ENCODE measurements around the gene CBFA2T2.
"Not testable (repeated sequence)": the region's sequence is repeated elsewhere in the genome, so short reads cannot be mapped to it uniquely, and the experiment has no call there.

The CBFA2T2 gene

DNA sequence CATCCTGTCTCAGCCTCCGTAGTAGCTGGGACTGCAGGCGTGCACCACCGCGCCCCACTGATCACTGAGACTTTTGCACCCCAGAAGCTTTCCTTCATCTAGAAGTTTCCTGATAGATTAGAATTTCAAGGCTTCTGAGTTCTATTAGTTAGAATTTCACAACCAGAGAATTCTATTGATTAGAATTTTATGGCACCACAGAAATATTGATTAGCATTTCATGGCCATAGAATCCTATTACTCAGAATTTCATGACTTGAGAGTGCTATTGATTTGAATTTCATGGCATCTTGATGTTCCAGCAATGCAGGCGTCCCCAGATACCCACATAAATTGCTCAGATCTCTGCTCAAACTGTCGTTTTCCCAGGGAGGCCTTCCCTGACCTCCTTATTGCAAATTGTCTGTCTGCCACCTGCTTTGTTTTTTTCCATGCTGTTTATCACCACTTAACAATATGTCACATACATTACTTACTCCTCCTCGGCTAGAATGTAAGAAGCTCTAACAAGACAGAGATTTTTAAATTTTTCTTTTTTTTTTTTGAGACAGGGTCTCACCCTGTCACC, 16.9 kb upstream of the CBFA2T2 start:
- no peak for DNase-seq

DNA sequence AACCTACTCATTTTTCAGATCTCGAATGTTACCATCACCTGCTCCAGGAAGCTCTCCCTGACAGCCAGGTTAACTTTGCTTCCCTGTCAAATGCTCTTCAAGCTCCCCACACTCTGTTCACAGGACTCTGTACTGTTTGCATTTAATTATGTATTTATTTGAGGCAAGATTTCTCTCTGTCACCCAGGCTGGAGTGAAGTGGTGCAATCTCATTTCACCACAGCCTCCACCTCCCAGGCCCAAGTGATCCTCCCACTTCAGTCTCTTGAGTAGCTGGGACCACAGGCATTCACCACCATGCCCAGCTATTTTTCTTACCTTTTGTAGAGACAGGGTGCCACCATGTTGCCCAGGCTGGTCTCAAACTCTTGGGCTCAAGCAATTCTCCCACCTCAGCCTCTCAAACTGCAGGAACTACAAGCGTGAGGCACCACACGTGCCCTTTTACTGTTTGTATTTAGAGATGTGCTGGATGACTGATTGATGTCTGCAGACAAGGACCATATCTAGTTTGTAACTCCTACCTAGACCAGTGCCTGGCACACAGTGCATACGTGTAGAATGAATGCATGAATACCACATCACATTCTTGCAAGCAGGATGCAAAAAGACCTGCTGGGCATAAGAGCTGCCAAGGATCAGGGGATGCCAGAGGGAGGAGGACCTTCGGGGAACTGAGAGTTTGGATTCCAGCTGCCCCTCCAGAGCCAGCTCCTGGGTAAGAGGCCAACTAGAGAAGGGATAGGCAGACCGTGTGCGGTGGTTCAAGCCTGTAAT, 15.6 kb upstream of the CBFA2T2 start:
- no peak for DNase-seq

DNA sequence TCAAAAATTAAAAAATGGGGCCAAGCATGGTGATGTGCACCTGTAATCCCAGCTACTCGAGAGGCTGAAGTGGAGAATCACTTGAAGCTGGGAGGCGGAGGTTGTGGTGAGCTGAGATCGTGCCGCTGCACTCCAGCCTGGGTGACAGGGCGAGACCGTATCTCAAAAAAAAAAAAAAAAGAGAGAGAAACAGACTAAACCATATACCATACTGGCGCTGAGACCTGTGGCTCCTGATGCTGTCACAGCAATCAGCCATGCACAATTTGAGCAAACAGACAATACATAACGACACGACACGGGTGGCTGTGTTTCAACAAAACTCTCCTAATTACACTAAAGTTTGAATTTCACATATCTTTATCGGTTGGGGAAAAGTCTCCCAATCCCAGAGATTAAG, 14.9 kb upstream of the CBFA2T2 start:
- DNase-seq: no peak

DNA sequence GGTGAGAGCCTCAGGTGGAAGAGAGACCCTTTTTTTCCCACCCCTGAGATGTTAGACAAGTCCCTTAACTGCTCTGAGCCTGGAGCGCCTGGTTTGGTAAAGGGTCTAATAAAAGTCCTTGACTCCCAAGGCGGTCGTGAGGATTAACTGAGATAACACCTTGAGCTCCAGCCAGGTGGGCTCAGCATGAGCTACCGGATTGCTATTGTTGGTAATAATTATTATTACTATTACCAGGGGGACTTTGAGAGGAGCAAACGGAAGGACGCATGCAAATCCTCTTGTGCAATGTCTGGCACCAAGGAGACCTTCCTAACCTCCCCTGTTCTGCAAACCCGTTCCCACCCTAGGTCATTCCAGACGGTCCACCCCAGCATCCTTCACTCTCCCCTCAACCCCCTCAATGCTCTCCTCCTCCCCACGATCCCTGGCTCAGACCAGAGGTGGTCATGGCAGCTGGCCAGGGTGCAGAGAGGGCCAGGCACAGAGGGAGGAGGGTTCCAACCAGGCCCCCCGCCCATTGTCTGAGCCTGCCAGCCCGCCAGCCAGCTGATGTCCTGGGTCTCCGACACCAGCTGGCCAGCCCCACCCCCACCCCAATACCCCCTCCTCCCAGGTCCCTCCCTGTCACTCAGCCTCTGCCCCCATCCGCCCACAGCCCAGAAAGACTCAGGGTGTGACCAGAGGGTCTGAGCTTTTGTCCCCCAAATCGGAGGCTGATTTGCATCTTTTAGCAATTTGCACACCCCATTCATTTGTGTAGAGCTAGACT, 14.3 kb upstream of the CBFA2T2 start:
- DNase-seq: no peak

DNA sequence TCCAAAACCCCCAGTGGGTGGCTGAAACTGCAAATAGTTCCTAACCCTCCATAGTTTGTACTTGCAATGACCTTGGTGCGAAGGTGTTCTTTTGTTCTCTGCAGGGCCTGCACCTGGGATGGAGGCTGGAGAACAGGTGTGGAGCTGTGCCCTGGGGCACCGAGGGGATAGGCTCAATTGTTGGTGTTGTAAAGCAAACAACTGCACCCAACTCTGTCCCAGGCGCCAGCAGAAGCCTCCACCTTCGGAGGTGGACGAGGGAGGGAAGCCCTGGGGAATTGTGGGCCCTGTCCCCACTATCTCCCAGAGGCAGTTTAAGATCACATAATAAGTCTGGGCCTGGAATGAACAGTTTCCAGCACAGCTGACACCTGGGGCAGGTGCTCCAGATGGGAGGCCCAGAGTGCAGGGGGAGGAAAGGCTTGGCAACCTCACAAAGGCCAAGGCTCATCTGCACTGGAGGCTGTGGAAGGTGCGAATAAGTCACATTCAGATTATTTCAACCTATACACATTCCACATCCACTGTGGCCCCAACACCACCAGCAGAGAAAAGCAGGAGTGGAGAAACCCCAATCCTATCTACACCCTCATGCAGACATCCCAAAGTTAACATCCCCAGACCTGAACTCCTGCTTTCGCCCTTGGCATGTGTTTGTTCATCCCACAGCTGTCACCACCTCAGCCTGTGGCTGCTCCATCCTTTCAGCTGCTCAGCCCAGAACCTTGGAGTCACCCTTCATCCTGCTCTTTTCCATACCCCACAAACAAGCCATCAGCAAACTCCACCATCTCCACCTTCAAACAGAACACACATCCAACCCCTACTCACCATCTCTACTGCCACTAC, 12.3 kb upstream of the CBFA2T2 start:
- no peak for DNase-seq

DNA sequence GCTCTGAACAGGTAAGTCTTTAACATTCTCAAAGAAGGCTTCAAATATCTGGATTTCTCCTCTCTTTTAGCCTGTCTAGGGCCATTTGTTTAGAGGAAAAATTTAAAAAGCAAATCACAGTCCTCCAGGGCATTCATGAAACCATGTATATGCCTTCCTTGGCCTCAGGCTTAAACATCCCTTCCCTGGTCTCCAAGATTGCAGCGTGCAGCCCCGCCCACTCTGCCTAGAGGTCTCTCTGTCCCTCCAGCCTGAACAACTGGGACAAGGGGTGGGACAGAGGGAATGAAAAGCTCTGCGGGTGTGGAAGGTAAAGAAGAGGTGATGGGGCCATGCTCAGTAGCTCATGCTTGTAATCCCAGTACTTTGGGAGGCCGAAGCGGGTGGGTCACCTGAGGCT, 9.8 kb upstream of the CBFA2T2 start:
- no peak for DNase-seq

DNA sequence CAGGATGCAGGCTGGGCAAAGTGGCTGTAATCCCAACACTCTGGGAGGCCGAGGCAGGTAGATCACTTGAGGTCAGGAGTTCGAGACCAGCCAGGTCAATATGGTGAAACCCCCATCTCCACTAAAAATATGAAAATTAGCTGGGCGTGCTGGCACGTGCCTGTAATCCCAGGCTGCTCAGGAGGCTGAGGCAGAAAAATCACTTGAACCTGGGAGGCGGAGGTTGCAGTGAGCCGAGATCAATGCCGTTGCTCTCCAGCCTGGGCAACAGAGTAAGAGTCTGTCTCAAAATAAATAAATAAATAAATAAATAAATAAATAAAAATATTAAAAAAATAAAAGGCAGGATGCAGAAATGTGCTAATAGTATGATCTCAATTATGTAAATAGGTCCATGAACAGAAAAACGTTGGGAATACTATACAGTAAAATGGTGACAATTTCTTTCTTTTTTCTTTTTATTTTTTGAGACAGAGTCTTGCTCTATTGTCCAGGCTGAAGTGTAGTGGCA, 8.4 kb upstream of the CBFA2T2 start:
- DNase-seq: no peak

DNA sequence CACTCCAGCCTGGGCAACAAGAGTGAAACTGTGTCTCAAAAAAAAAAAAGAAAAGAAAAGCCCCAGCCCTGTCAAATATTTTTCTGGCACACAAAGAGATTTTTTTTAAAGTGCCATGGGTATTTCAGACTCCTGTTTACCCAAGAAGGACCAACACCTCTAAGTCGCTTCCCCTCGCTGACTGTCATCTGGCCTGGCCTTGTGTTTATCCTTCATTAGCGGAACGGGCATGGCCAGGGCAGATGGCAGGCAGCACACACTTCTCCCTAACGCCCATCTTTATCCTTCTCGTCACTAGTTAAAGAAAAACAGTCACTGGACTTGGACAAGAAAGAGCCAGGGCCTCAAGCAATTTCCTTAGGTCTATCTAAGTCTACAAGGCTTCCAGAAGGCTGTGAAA, 7.3 kb upstream of the CBFA2T2 start:
- no peak for DNase-seq

DNA sequence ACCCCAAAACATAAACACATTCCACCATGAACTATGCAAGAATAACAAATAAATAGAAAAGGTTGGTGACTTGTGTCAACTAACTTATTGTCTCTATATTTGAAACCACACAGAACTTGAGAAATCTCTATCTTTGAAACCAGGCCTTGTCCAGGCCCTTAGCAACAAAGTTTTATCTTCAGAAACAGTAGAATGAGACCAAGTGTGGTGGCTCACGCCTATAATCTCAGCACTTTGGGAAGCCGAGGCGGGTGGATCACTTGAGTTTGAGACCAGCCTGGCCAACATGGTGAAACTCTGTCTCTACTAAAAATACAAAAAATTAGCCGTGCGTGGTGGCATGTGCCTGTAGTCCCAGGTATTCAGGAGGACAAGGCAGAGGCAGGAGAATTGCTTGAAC, 6.7 kb upstream of the CBFA2T2 start:
- DNase-seq: not testable (repeated sequence)

DNA sequence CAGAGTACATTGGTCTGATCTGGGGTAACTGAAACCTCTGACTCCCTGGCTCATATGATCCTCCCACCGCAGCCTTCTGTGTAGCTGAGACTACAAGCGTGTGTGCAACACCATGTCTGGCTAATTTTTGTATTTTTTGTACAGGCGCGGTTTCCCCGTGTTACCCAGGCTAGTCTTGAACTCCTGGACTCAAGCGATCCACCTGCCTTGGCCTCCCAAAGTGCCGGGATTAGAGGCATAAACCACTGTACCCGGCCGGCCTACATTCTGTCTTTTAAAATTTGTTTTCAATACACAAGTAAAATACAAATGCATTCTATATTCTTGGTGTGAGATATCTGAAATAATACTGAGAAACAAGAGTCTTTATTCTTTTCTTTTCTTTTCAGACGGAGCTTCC, 1.7 kb upstream of the CBFA2T2 start:
- DNase-seq: no peak

DNA sequence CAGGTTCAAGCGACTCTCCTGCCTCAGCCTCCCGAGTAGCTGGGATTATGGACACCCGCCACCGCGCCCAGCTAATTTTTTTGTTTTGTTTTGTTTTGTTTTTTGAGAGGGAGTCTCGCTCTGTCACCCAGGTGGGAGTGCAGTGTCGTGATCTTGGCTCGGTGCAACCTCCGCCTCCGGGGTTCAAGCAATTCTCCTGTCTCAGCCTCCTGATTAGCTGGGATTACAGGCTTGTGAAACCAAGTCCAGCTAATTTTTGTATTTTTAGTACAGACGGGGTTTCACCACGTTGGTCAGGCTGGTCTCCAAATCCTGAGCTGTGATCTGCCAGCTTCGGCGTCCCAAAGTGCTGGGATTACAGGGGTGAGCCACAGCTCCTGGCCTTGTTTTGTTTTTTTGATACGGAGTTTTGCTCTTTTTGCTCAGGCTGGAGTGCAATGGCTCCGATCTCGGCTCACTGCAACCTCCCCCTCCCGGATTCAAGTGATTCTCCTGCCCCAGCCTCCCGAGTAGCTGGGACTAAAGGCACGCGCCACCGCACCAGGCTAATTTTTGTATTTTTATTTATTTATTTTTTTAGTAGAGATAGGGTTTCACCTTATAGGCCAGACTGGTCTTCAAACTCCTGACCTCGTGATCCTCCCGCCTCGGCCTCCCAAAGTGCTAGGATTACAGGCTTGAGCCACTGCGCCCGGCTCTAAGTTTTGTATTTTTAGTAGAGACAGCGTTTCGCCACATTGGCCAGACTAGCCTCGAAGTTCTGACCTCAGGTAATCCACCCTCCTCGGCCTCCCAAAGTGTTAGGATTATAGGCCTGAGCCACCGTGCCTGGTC, 1.0 kb upstream of the CBFA2T2 start:
- not testable (repeated sequence) for DNase-seq

DNA sequence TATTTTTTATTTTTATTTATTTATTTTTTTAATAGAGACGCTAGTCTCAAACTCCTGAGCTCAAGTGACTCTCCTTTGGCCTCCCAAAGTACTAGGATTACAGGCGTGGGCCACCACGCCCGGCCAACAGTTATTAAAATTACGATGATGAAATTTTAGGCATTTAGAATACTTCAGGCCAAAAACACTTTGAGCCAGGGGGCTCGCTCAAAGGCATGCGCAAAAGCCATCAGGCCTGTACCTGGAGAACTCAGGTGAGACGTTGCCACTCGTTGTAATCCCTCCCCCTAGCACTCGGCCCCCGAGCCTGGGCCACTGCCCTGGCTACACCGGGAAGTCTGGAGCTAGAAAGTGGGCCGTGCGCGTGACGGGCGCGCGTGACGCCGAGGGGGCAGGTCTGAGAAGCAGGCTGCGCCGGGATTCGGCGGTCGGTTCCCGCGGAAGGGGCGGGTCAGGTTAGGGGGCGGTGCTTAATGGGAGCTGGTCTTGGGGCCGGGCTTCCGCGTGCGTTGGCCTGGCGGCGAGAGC, 337 bp upstream of the CBFA2T2 start:
- peak; percentile 99 for DNase-seq

DNA sequence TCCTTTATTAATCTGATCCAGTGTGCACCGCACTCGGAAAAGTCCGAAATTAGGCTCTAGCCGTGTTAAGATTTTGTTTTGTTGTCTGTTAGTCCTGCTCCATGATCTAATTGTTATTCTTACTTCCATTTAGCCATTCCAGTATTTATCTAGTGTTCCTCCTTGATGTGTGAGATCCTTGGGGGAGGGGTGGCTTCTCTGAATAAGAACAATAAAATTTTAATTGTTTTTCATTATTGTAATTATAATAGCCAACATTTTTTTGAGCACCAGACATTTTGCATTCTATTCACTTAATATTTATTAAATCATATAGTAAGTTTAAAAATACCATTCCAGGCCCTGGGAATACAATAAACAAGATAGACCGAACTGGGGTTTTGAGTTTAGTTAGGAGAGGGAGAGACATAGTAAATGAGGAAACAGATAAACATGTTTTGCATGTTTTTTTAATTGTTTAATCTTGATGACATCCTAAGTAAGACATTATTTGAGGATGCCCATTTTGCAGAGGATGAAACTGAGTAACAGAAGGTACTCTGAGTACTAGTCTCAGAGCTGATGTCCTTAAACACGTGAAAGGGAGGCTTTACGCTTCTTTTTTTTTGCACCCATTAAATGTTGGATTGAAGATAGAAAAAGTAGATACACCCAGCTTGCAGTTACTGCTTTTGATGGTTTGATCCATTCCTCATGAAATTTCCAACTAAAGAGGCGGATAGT, 1.2 kb downstream of the CBFA2T2 start:
- no peak for DNase-seq

DNA sequence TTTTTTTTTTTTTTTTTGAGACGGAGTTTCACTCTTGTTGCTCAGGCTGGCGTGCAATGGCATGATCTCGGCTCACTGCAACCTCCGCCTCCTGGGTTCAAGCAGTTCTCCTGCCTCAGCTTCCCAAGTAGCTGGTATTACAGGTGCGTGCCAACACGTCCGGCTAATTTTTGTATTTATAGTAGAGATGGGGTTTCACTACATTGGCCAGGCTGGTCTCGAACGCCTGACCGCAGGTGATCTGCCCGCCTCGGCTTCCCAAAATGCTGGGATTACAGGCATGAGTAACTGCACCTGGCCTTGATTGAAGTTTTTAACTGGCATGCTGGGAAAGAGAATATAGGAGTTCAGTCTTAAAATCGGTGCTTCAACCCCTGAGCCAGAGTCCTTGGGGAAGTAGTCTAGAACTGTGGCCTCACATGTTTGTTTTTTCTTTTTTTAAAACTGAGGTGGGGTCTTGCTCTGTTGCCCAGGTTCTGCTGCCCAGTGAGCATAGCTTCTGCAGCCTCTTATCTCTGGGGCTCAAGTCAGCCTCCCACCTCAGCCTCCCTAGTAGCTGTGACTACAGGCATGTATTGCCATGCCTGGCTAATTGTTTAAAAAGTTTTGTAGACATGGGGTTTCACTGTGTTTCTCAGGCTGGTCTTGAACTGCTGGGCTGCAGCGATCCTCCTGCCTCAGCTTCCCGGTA, 3.3 kb downstream of the CBFA2T2 start:
- DNase-seq: no peak

DNA sequence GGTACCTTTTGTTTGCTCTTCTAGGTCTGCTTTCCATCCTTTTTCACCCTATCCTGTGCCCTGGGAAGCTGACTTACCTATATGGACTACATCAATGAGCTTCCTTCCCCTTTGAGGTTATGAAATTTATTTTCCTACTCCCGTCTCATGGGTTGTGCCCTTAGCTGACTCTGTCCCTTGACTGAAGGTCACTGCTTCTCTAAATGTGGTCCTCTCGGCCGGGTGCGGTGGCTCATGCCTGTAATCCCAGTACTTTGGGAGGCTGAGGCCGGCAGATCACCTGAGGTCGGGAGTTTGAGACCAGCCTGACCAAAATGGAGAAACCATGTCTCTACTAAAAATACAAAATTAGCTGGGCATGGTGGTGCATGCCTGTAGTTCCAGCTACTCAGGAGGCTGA, 6.9 kb downstream of the CBFA2T2 start:
- not testable (repeated sequence) for DNase-seq

DNA sequence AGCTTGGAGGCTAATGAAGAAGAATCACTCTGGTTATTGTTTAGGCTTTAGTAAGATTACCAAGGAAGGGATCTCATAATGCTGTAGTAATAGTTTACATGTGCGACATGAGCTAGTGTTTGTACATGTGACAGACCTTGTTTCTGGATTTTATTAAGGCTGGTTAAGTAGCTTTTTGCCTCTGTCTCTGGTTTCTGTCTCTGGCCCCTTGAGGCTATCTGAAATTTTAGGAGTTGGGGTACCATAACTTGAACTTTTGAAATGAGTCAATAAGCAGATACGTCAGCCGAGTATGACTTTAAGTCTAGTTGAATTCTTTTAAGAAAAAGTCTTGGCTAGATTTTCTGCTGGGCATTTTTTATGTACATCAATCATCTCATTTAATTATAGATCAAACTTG, 9.5 kb downstream of the CBFA2T2 start:
- no peak for DNase-seq

DNA sequence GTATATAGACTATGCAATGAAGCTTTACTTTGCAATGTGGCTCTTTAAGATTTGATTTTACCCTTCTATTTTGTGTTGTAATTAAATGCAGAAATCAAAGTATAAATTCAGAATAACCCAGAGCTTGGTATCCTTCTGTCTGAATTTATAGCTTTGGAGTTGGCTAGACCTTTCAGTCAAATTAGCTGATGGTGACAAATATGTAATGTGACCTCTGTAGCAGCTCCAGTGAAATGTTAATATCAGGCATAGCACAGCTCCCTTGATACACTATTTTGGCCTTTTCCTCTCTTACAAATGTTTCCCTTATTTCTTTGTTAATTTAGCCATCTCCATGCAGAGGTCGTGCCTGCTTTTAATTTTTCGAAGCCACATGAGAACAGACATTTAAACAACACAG, 11.1 kb downstream of the CBFA2T2 start:
- DNase-seq: no peak

DNA sequence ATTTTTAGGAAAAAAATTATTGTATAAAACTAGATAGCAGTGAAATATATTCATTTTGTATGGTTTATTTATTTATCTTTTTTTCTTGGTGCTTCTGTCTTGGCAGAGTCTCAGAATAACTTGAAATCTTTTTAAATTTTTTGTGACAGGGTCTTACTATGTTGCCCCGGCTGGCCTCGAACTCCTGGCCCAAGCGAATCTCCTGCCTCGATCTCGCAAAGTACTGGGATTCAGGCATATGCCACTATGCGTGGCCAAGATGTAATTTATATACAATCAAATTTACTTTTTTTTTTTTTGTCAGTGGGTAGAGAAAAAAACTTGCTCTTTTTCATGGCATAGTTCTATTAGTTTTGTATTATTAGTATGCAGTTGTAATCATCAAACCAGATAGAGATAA, 13.7 kb downstream of the CBFA2T2 start:
- no peak for DNase-seq

DNA sequence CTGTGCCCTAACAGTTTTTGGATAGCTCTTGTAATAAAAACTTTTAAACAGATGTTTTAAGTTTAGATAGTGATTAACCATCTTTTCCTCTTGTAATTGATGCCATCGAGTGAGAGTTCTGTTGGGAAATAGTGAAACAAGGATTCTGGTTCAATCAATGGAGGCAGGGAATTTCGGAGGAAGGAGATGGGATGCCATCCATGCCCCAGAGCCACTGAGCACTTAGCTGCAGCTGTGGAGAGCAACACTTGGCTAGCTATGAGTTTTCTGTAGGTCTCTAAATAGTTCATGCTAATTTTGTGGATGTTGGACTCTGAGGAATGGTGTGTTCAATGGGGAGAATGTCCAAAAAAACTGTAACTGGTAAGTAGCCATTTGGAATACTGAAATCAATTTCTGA, 16.7 kb downstream of the CBFA2T2 start:
- no peak for DNase-seq

DNA sequence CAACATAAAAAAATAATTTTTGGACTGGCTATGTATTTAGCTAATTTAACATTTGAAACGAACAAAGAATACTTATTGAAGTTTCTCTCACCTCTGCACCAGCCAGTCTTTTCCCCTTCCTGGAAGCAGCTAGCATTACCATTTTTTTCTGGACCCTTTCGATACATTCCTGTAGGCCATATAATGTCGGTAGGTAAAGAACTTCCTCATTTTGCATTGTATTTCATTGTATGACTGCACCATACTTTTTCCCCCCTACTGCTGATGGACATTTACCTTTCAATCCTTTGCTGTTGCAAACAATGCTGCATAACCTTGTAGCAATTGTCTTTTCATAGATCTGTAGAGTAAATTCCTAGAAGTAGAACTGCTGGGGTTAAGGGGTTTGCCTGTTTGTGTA, 17.6 kb downstream of the CBFA2T2 start:
- no peak for DNase-seq

Data from activated CD4-positive, alpha-beta T cell treated with anti-CD3 and anti-CD28 coated beads, Interleukin-2, amount 50 U/mL, for 16 hours (primary cell).